GM12874 (cell line): ENCODE data around the gene OGT.

Experiments
- CTCF ChIP-seq: IDR thresholded peaks from 2 replicates; pipeline ENCODE4 v1.5.1; 2011; ENCODE audit warnings: low read depth, mild to moderate bottlenecking, control low read depth, low read length, moderate library complexity; ENCODE audit not compliant: insufficient read depth

Gene OGT

GRCh38 chrX:71542825-71543224 is 9.9 kb downstream of the OGT start:
- TF ChIP-seq CTCF: no peak

DNA sequence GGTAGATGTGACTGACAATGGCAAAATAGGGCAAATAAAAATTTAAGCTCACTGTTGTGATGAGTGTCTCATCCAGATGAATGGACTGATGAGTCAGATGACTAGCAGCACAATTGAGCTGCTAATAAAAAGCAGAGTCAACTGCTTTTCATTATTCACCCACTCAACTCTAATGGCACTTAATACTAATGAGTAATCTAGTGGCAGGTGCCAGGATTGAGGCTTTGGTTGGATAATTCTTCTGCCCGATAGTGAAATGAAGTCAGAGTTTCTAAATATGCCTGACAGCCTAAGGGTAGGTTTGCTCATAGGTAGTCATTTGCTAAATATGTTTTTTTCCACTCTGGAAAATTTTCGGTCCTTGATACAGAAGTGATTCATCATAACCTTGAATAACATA is 10.4 kb downstream of the OGT start:
- TF ChIP-seq CTCF: no peak

DNA sequence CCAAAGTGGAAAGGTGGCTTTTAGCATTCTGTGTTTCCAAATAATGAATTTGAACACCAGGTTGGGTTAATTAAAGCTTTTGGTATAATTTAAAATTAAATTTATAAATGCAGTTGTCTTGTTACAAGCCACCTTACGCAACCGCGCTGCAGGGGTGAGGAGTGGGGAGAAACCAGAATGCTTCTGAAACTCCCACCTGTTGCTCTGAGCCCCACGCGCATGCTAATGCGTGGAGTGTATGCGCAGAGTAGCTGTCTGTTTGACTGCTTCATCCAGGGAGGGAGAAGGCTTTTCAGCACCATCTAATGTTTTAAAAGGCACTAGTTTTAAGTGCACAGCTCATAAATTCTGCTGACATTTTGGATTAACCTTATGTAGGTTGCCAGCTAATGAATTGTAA is 12.5 kb downstream of the OGT start:
- TF ChIP-seq CTCF: no peak

GRCh38 chrX:71546879-71547278 is 14.0 kb downstream of the OGT start:
- no peak for TF ChIP-seq CTCF

DNA sequence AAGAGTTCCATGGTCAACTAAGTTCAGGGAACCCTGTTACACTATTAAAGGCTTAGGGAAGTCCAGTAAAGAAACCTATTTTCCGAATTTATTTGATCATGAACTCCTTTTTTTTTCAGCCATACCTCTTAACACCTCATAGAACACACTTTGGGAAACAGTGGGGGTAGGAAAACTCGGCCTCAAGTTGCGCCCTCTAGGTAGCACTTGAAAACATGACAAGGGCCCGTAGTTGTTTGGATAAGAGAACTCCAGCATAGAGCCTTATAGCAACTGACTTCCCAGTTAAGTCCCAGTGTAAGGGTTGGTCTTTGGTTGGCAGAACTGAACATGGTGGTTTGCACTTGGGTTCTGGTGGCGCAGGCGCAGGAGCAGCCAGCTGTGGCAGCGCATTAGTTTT is 14.4 kb downstream of the OGT start:
- no peak for TF ChIP-seq CTCF

GRCh38 chrX:71549986-71550385 is 17.1 kb downstream of the OGT start:
- TF ChIP-seq CTCF: no peak

GRCh38 chrX:71550578-71550977 is 17.7 kb downstream of the OGT start:
- TF ChIP-seq CTCF: no peak

GRCh38 chrX:71556036-71556435 is 23.1 kb downstream of the OGT start:
- no peak for TF ChIP-seq CTCF
